ENCODE measurements around the gene HMX1. TPM values are rescaled to one million over a fixed set of nuclear protein-coding genes. Genes with fewer than 3 reads are reported as not detected.

Gene HMX1
- total RNA-seq, 1 donor from 2014 or later, result not detected

GRCh38 chr4:8840006-8840793, 31.4 kb downstream of the HMX1 start:
- no peak for DNase-seq

GRCh38 chr4:8838961-8839431, 32.6 kb downstream of the HMX1 start:
- no peak for DNase-seq

- DNase-seq, result no peak
These were observed 33.2 kb downstream of the HMX1 start for GRCh38 chr4:8838296-8838960.

- DNase-seq, result peak; percentile 54
These were observed 34.3 kb downstream of the HMX1 start for GRCh38 chr4:8837181-8837841.

- no peak for DNase-seq
These were observed 34.9 kb downstream of the HMX1 start for GRCh38 chr4:8836664-8837171.

- no peak for DNase-seq
These were observed 35.9 kb downstream of the HMX1 start for GRCh38 chr4:8835521-8836365.

GRCh38 chr4:8834681-8835220, 36.9 kb downstream of the HMX1 start:
- no peak for DNase-seq

GRCh38 chr4:8832113-8832915, 39.3 kb downstream of the HMX1 start:
- peak; percentile 83 for DNase-seq

GRCh38 chr4:8831221-8832112, 40.2 kb downstream of the HMX1 start:
- DNase-seq, result no peak

GRCh38 chr4:8830611-8831200, 40.9 kb downstream of the HMX1 start:
- DNase-seq, result no peak

- no peak for DNase-seq
These were observed 41.6 kb downstream of the HMX1 start for GRCh38 chr4:8830056-8830455.

- no peak for DNase-seq
These were observed 42.1 kb downstream of the HMX1 start for GRCh38 chr4:8829584-8829983.

- no peak for DNase-seq
These were observed 42.8 kb downstream of the HMX1 start for GRCh38 chr4:8828869-8829268.

GRCh38 chr4:8821151-8821950, 50.3 kb downstream of the HMX1 start:
- DNase-seq, result no peak

GRCh38 chr4:8820178-8821102, 51.2 kb downstream of the HMX1 start:
- no peak for DNase-seq

- no peak for DNase-seq
These were observed 52.0 kb downstream of the HMX1 start for GRCh38 chr4:8819473-8820177.

GRCh38 chr4:8819019-8819418, 52.6 kb downstream of the HMX1 start:
- no peak for DNase-seq

Measured in tongue (tissue), 2 donors.